ENCODE measurements around the gene A2M.
A peak's percentile ranks its signal among the peaks of the same experiment; 100 is the strongest.
"Not testable (repeated sequence)": the region's sequence is repeated elsewhere in the genome, so short reads cannot be mapped to it uniquely, and the experiment has no call there.

Gene A2M

DNA sequence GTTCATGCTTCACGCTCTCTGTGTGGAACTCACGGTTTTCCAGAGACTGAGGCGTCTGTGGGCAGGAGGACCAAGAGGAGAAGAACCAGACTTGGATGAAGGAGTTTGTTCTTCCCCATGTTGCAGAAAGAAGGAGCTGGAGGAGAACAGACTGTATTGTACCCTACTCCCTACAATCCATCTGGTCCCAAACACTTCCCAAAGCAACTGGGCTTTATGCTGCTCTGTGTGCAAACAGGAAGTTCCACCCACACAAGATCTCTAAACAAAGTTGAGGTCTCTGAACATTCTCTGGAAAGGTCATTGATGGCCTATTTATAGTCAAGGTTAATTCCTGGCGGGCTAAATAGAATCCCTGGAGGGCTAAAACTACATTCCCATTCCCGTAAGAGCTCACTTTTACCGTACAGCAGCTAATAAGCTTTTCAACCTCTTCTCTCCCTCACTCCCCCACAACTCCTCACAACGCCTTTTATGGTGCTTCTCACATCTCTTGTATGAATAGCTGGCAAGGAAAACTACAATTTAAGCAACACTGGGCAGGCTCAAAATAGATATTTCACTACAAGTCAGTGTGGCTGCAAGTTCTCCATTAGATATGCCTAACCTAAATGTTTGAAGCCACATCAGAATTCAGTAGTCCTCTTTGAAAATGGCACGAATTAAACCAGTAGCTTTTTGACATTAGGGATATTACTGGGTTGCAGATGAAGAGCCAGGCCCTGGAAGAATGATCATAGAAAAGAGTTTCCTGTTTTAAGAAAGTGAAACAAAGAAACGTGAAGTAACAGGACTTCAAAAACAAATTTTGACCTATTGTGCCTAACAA lies at the start of gene A2M:
A2M (minus strand) TSS at position 189 of the 829 bp plus-strand sequence; CDS start at position 119, 70 bp downstream.
- DNase-seq (ENCODE audit: low spot score): no peak

GRCh38 chr12:9163392-9163791 lies 47.7 kb upstream of the A2M start:
- no peak for DNase-seq (ENCODE audit: low spot score)

DNA sequence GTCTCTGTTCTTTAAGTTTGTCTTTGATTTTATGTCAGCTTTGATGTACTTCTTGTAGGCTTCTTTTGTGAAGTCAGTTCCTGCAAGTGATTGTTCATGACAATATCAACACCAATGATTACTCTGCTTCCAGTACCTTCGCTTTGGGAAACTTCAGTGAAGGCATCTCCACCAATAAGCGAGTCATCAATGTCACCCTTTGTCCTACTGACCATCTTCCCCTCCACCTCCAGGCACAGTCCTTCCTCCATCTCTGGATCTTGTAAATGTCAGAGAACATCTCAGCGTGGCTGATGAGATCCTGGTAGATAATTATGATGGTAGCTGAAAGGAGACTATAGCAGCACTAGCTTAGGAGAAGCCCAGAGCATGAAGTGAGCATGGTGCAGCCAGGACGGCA lies 40.4 kb upstream of the A2M start:
- DNase-seq (ENCODE audit: low spot score): no peak

- DNase-seq (ENCODE audit: low spot score): no peak
Measured at GRCh38 chr12:9149372-9149771, 33.7 kb upstream of the A2M start.

DNA sequence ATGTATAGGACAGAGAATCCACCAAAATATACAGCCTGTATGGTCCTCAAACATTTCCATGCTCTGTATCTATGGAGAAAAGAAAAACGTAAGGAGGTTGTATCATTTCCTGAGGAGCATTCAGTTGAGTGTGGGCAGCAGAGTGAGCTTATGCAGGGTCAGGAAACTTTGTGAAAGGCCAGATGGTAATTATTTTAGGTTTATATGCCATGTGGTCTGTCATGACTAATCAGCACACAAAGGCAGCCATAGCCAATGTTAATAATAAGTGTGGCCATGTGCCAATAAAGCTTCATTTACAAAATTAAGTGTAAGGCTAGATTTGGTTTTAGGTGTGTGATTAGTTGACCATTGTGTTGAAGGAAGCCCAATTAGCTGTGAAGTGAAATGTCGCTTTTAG lies 33.2 kb upstream of the A2M start:
- DNase-seq (ENCODE audit: low spot score): no peak

- DNase-seq (ENCODE audit: low spot score): no peak
Measured at GRCh38 chr12:9147461-9147860, 31.7 kb upstream of the A2M start.

DNA sequence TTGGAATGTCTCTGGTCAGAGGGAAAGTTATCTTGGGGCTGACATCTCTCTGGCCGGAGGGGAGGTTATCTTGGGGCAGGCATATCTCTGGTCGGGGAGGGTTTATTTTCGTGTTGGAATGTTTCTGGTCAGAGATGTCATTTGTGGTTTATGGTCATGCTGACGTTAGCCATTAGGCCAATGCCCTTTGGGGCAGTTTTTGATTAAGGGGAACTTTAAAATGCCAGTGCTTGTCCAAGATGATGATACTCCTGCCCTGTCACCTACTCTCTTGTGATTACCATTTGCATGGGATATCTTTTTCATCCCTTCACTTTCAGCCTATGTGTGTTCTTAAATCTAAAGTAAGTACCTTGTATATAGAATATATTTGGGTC lies 29.0 kb upstream of the A2M start:
- DNase-seq (ENCODE audit: low spot score): no peak

- no peak for DNase-seq (ENCODE audit: low spot score)
Measured at GRCh38 chr12:9143929-9144729, 28.4 kb upstream of the A2M start.

GRCh38 chr12:9143137-9143536 lies 27.4 kb upstream of the A2M start:
- no peak for DNase-seq (ENCODE audit: low spot score)

DNA sequence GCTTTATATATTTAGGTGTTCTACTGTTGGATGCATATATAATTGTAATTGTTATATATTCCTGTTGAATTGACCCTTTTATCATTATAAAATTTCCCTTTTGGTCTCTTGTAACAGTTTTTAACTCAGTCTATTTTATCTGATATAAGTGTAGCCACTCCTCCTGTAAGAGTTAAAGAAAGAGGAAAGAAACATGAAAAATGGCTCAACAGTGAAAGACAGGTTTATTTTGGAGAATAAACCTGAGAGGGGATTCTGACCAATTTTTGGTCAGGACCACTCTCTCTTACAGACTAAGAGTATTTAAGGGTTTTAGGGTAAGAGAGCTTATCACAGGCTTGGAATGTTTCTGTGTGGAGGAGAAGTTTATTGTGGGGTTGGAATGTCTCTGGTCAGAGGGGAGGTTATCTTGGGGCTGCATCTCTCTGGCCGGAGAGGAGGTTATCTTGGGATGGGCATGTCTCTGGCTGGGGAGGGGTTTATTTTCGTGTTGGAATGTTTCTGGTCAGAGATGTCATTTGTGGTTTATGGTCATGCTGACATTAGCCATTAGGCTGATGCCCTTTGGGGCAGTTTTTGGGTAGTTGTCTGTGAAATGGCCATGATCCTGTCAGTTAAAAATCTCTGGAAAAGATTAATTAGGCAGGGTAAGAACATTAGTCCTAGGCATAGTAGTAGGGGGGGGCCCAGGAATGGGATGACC lies 24.0 kb upstream of the A2M start:
- not testable (repeated sequence) for DNase-seq (ENCODE audit: low spot score)

GRCh38 chr12:9135903-9136310 lies 20.2 kb upstream of the A2M start:
- DNase-seq (ENCODE audit: low spot score): peak; percentile 39

DNA sequence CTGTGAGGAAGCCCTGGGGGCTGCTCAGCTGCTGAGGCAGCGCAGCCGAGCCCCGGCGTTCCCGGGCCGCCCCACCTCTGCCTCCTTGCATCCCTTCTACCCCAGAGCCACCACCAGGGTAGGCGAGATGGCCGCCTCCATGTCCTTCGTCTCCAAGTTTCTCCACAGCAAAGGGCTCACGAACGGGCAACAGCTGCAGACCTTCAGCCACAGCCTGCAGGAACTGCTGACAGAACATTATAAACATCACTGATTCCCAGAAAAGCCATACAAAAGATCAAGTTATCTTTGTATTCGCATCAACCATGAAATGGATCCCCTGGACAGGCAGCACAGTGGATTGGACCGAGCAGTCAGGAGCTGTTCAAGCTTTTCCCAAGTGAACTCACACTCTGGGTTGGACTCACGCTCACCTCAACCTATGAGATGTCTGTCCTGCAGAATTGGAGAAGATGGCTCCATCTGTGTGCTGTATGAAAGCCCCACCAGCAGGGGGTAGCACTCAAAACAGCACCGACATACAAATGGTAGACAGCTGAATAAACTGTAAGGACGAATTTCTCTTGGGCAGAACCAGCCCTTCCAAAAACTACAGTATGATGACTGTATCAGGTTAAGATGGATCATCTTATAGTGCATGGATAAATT lies 19.4 kb upstream of the A2M start:
- DNase-seq (ENCODE audit: low spot score): no peak

DNA sequence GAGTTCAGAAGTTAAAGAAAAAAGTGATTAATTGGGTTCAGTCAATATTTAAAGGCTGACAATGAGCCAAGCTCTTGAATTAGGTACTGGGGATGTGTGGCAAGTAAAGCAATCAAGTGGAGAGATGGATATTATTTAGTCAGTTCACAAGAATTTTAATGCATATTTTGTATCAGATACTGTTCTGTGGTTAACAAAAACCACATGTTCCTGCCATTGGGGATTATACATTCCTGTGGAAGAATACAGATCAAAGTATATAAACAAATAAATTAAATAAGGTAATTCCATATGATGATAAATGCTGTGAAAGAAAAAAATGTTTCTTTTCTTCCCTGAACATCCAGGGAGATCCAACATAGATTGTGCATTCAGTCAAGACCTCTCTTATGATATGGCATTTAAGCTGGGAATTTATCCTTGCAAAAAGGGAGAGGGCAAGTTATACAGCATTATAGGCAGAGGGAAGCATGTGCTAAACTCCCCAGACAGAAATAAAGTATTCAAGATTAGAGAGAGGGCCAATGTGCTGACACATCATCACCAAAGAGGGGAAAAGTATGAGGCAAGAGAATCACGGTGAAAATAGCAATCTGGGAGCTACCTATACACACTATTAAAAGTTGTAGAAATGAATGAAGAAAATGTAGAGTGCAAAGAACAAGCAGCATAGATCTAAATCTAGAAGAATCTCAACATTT lies 17.6 kb upstream of the A2M start:
- no peak for DNase-seq (ENCODE audit: low spot score)

GRCh38 chr12:9132008-9132535 lies 16.4 kb upstream of the A2M start:
- peak; percentile 73 for DNase-seq (ENCODE audit: low spot score)

GRCh38 chr12:9130244-9130643 lies 14.5 kb upstream of the A2M start:
- no peak for DNase-seq (ENCODE audit: low spot score)

DNA sequence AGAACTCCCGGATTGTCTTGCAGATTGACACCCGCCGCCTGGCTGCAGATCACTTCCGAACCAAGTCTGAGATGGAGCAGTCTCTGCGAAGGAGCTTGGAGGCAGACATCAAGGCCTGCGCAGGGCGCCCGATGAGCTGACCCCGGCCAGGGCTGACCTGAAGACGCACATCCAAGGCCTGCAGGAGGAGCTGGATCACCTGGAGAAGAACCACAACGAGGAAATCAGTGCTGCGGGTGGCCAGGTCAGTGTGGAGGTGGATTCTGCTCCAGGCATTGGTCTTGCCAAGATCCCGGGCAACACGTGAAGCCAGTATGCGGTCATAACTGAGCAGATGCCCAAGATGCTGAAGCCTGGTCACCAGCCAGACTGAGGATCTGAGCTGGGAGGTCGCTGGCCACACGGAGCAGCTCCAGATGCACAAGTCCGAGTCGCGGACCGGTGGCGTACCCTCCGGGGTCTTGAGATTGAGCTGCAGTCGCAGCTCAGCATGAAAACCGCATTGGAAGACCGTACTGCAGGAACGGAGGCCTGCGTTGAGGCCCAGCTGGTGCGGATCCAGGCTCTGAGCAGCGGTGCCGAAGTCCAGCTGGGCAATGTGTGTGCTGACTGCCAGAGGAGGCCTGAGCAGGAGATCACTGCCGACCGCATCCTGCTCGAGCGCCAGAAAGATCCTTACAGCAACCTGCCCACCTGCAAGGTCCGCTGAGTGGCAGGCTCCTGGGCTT lies 12.4 kb upstream of the A2M start:
- no peak for DNase-seq (ENCODE audit: low spot score)

DNA sequence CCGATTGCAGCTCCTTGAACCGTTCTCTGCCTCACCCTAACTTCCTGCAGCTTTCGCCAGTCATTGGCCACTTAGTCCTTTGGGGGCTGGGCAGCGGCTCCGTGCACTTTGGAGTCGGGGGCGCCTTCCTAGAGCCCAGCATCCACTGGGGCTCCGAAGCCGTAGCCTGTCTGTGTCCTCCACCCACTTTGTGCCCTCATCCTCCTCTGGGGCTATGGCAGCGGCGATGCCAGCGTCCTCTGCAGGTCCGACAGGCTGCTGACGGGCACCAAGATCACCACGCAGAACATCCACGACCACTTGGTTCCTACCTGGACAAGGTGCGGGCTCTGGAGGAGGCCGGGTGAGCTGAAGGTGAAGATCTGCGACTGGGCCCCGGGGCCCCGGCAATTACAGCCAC lies 11.8 kb upstream of the A2M start:
- DNase-seq (ENCODE audit: low spot score): no peak

GRCh38 chr12:9124383-9125031 lies 8.8 kb upstream of the A2M start:
- no peak for DNase-seq (ENCODE audit: low spot score)

DNA sequence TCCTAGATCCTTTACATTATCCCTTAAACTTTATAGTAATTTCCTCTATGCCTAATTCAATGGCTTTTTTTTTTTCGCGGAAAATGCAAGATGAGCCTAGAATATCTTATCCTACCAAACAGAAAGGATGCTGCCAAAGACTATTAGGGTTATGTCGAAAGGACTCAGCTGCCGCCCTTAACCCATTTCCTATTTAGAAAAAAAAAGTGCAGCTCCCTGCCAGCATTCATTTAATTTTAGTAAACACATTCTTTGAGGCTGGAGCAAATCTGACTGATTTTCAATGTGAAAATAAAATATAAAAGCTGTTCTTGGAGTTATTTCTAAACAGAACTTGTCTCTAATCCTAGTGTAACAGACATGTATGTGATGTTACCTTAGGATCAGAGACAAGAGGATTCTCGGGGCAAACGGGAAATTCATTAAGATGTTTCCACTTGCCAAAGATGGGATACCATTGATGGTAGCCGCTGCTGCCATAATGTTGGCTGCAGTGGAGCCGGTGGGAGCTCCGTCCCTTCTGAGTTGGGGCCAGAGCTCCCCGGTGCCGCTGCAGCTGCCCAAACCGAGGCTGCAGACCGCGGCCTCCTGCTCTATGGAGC lies 8.2 kb upstream of the A2M start:
- no peak for DNase-seq (ENCODE audit: low spot score)
